HG02759 (cell line): ENCODE measurements around the gene RGS6.

ENCODE experiments used
- ATAC-seq: cut with Tn5 transposase; IDR thresholded peaks from one replicate; pipeline ENCODE4 v1.9.1; 2021; ENCODE audit warnings: mild to moderate bottlenecking, moderate library complexity; ENCODE audit not compliant: unreplicated experiment

The RGS6 gene

DNA sequence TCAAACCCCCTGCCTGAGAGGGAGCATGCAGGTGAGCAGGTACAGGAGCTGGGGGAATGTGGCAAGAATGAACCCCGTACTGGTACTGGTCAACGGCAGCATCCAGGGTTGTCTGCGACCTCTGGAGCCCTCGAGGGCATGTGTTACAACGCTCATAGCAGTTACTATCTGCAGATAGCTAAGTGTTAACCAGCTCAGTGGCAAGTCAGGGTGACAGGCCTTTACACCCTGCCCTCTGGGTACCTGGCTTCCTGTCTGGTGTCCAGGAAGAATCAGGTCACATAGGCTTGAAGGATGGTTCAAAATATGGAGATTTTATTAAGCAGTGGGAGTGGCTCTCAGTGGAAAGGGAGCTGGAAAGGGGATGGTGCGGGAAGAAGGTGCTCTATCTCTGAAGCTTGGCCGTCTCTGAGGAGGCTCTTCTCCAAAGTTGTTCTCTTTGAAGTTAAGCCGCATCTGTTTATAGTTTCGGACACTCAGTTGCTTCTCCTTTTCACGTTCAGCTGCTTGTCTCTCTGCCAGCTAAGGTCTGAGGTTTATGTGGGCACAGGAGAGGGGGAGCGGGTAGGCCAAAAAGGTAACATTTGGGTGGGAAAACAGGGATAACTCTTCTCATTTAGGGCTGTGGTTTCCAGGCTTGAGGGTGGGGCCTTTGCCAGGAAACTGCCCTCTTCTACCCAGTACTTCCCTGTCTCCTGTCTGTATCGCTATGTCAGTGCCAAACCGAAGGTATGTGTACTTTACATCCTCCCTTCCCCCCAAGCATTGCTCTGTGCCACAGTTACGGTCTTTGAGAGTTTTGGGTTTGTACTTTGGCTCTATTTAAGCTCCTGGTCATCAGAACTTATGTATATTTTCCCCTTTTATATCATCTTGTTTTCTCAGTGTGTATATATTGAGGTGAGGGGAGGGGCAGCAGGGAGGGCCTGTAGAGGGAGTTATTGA, 305.8 kb downstream of the RGS6 start:
- ATAC-seq = no peak

DNA sequence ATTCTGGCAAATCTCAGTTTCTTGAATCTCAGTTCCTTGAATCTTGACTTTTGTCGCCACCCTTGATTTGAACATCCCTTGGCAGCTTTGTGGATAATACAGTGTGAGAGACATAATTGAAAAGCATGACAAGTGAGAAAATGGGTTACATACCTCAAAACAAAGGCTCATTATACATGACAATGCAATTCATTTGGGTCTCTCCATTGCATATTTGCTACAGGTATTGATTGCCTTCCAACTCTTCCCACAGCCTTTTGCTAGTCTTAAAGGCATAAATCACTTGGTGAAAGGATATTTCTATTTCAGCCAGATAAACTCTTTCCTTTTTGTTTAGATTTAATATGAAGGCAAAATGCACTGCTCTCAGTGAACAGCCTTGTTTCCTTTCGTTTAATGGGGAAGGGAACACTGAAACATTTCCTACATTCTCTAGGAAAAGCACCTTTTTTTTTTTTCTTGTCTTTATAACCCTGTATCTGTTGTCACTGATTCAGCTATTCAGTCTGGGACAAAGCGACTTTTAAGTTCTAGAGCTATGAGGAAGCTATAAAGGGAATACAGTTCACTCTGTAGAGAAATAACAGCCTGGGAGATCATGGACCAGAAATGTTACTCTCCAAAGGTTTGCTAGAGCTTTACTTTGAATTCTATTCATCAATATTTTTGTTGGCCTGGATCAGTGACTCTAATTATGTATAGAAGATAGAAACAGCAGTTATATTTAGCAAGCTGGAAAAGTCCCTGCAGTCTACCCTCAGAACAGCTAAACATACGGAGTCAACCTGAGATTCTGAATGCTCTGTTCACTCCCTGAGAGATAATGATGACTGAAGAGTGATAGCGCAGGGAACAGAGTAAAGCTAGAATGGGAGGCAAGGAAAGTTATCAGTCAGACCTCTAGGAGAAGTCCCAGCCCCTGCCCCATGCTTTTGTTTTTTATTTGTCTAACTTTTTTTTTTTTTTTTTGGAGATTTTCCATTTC, 311.4 kb downstream of the RGS6 start:
- ATAC-seq = no peak

DNA sequence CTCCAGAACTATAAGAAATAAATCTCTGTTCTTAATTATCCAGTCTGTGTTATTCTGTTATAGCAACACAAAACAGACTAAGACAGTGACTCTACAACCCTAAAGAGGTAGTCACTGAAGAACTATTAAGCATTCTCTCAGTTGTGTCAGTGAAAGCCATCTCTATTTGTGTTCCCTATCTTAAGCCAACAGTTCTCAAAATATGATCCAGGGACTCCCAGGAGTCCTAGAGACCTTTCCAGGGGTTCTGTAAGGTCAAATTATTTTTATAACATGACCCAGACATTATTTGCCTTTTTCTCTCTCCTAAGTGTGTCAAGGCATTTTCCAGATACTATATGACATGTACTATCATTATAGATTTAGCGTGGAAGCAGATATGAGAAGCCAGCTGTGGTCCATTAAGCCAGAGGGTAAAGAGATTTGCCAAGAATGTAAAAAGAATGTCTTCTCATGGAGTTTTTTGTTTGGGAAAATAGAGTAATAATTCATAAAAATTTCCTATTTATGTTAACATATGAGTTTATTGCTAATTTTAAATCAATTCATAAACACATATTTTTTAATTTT, 315.8 kb downstream of the RGS6 start:
- no peak for ATAC-seq

DNA sequence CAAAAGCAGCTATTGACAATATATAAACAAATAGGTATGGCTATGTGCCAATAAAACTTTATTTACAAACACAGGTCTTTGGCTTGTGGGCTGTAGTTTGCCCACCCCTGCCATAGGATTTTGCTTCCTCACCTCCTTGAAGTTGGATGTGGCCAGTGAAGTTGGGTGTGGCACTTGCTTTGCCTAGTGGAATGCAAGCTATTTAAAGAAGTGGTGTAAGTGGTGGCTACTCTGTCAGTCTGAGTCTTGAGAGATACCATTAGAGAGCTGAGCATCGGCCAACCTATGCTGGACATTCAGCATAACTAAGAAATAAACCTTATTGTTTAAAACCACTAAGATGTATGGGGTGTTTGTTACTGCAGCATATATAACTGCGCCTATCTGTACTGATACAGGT, 321.3 kb downstream of the RGS6 start:
- ATAC-seq = no peak

DNA sequence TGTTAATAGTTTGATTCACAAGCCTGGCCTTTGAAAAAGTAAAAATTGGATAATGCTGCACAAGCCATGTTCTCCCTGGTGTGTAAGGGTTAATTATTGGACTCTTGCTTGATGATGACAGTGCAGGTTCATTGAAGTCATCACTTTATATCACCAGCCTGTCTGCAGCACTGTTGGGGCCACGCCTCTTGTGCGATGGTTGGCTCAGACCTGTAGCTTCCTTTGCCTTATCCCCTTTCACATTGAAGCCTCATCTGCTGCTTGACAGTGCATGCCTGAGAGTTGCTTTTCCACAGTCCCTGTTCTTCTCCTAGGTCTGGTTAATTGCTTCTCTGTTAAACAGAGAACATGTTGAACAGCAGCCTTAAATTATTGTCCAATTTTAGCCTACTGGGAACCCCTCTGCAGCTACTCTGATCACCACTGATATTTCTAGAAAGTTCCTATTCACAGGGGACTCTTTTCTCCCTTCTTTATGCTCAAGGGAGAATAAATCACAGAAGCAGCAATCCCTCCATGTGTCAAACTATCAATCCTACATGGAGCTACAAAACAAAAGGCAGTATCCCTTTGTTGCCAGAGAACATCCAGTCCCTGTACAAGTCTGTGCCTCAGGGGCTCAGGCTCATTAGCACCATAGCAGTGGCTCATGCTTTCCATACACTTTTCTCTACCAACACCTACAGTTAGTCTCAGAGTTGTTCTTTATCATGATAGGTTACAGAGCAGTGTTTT, 322.1 kb downstream of the RGS6 start:
- no peak for ATAC-seq

DNA sequence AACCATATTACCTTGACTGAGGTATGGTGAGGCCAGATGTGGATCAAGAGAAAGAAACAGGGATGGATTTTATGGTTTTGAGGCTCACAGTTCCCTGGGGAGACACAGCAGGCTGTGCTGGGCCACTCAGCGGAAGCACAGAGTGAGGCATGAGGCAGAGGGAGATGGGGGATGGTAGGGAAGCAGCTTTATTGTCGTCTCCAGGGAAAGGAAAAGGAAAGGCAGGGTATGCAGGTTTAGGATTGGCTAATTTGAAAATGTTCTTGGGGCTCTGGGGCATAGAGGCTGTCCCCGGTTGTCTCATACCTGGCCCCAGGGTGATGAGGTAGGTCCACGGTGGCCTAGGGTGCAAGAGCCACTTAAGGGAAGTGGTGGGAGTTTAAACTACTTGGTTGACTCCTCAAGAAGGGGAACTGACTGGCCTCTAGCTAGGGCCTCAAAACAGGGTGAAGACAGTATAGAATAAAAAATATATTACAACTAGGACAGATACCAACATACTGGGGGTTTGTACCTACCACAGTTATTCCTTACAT, 322.8 kb downstream of the RGS6 start:
- ATAC-seq = no peak

DNA sequence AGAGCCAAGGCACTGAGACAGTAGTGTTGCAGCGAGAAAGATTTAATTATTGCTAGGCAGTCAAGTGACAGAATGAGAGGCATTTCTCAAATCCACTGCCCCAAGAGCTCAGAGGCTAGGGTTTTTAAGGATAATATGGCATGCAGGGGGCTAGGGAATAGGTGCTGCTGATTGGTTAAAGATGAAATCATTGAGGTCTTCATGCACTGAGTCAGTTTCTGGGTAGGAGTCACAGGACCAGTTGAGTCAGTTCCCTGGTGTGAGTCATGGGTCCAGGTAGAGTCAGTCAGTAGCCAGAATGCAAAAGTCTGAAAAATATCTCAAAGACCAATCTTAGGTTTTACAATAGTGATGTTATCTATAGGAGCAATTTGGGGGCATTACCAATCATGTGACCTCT, 323.8 kb downstream of the RGS6 start:
- ATAC-seq = no peak

DNA sequence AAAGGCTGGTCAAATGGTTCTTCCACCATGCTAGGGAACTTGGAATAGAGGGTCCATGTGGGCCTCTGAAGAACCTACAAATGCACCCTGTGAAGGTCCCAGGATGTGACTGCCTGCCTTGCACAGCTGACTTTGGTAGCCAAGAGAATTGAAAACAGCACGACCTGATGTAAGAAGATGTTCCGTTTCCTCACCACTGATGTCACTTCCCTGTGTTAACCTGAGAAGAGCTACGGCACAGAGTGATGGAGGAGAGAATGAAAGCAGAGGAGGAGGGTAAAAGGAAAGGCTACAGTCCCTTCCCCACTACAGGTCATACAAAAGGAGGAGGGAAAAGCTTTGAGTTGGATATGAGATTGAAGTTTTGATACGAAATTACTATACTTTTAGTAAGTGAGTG, 328.8 kb downstream of the RGS6 start:
- no peak for ATAC-seq

DNA sequence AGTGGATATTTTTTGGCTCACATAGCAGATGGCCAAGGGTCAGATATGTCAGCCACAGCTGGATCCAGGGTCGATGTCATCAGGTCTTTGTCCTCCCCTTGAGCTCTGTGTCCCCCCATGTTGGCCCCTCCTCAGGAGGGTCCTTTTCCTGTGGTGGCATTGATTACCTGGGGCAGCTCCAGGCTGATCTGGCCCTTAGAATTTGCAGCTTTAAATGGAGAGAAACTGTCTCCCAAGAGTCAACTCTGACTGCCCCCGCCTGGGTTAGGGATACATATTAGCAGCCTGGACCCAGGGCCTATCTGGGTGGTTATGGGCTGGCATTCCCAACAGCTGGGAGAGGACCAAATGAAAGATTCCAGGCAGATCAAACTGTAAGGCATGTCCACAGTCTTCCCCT, 330.5 kb downstream of the RGS6 start:
- no peak for ATAC-seq

DNA sequence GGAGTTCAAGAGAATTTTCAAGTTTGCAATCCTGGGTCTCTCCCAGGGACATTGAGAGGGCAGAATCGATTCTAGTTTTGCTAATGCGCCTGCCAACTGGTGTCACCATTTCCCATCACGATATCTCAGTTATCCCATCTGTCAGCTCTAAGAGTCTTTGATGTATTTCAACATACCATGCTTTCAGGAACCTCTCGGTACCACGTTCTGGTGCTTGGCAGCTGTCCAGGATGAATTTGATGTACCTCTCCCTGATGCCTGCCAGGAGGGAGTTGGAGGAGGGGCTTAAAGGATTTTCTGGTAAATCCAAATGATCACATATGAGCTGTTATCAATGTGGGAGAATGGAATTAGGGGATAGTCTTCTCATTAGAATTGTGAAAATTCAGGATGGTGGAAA, 332.5 kb downstream of the RGS6 start:
- ATAC-seq = no peak

DNA sequence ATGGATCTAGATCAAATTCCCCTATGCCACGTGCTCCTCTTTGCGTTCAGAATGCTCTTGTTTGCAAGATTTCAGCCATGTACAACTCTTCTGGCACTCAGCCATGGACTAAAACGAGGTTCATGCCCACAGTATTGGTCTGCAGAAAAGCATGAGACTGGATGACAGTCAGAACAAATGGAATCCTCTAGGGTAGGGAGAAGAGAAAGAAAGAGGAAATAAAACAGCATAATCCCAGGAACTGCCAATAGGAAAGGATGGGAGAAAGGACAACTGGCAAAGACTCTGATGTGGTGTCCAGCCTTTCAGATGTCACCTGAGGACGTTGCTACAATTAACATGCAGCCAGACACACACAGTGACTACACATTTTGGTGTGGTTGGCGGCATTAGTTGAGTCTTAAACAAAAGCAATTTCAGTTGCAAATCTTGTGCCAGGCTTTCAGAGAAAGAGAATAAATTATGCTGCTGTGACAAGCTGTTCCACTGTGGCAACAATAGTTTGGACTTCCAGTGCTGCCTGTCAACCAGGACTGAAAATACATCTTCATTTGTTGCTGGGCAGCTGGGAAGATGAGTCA, 338.0 kb downstream of the RGS6 start:
- ATAC-seq = no peak

DNA sequence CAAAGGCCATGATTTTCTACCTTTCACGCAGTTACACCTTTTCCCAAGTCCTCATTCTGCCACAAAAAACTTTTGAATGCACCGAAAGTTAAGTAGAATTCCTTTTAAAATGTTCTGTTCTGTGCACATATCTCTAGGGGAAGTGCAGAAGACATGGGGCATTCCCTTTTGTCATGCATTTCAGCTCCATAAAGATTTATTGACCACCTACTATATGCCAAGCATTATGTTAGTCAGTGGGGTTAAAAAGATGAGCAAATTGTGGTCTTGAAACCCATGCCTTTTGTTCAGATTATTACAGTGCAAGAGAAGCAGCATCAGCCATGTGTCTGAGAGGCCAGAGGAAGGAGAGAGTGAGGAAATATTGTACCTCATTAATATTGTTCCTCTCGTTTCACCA, 338.5 kb downstream of the RGS6 start:
- no peak for ATAC-seq

DNA sequence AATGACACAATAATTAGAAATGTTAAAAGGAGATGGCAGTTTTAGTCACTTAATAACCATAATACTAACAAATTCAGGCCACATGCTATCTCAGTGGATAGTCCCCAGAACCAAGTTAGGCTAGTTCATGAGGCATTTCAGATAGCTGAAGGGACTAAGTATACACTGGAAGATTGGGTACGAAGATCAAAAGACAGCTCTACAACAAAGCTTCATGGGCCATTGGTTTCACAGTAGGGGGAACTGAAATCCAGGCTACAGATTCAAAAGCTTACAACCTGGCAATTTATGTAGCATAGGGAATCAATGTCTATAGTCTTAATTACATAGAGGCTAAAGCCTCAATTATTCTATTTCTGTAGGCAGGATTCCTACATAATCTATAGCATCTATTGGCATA, 343.0 kb downstream of the RGS6 start:
- no peak for ATAC-seq

DNA sequence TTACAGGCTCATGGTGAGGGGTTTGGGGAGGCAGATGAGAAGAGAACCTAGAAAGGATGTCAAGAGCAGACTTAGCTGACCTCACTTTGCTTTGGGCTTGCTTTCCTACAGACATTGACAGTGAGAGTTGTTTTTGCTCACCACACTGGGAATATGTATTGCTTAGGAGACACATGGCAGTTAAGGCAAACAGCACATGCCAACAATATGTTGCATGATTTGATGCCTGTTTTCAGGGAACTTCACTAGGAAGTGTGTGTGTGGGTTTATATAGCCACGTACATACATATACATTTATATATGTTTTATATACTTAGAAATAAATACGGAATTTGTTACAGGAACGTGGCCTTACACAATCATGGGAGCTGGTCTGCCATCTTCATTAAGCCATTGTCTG, 346.1 kb downstream of the RGS6 start:
- no peak for ATAC-seq

DNA sequence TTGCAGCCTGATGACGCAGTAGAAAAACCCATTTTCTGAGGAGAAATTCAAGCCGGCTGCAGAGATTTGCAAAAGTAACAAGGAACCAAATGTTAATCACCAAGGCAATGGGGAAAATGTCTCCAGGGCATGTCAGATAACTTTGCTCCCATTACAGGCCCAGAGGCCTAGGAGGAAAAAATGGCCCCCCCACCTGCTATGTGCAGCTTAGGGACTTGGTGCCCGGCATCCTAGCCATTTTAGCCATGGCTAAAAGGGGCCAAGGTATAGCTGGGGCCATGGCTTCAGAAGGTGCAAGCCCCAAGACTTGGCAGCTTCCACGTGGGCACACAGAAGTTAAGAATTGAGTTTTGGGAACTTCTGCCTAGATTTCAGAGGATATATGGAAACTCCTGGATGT, 351.9 kb downstream of the RGS6 start:
- no peak for ATAC-seq

DNA sequence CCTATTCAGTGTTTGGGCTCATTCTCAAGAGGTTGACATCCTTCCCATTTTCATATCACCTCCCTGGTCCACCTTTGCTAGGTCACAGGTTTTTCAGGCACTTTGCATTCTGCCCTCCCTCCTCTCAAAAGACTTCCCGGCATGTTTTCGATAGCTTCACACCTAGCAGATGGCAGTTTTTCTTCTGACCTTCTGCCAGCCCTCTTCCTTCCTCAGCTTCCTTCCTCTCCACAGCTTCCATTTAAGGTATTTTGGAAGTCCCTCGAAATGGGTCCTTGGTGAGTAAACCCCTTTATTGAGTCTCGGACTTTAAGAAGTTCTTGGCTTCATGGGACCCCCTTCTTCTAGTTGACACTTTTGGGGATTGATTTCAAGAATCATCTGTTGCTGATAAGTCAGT, 358.0 kb downstream of the RGS6 start:
- no peak for ATAC-seq

DNA sequence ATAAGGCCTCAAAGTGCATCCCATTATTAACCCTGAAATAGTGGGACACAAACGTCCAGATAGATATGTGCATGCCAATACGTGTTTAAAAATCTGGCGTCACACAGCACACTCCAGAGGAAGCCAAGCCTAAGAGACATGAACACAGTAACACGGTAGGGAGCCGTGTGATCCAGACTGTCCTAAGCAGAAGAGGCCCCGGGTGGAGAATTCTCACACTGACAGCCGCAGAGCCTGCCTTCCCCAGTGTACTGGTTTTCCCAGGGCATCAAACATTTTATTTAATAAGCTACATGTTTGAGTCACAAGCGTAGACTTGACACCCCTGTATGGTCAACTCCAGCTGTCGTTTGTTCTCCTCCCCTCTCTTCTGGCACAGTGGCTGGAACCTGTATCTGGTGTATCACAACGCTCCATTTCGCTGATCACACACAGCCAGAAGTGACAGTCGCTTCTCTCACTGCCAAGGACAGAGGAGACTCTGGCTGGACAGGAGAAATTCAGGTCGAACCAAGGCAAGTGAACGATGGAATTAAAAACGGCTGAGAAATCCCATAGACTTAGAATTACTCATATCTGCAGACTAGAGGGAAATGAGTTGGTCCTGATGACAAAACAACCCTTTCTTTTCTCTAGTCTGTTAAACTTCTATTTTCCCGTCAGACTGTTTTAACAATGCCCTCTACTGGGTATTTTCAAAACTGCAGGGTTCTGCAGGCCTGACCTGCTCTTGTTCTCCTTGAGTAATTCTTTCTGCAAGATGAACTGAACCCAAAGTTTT, 359.9 kb downstream of the RGS6 start:
- no peak for ATAC-seq

DNA sequence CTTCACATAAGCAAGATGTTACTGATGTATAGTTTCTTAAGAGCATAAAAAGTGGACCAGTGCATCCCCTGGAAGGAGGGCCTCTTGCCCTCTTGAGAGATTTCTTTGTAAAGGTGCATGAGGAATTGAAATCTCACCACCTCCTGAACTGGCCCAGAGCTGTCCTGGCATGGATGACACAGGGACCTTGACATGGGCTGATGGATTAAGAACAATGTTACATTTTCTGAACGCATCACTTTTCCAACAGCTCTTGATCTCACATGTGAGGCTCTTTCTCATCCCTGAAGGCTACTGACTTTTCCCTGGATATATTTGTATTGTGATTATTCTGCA, 360.4 kb downstream of the RGS6 start:
- ATAC-seq = no peak

DNA sequence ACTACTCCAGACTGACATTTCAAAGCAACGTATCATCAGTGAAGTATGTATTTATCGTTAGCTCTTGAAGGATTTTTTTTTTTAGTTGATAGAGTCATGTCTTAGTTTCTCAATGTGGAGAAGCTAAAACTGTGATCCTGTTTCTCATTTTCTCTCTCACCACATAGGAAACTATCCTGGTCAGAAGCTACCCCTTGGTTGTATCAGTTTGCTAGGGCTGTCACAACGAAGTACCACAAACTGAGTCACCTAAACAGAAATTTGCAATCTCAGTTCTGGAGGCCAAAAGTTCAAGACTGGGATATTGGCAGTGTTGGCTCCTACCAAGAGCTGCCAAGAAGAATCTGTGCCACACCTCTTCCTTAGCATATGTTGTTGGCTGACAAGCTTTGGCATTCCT, 369.1 kb downstream of the RGS6 start:
- ATAC-seq = no peak

DNA sequence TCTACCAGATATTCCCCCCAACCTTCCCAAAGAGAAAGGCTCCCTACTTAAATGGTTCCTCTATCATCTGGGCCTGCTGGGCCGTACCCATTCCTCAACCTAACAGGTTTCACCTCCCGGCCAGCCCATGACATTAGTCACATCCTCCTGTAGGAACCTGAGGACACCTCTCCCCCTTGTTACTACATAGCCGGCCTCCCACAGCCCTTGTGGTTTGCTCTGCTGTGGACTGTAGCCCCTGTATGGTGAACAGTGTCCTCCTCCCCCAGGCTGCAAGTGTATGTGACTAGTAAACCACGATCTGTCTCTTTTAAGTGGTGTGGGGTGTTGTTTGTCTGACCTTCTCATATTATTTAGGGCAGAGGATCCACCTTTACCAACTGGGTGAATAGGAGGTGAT, 371.7 kb downstream of the RGS6 start:
- ATAC-seq = no peak
